Left renal pelvis (tissue), 4 donors: ENCODE data around the gene UFSP1. TPM values are rescaled to one million over a fixed set of nuclear protein-coding genes. Genes with fewer than 3 reads are reported as not detected.
"Not testable (repeated sequence)": the region's sequence is repeated elsewhere in the genome, so short reads cannot be mapped to it uniquely, and the experiment has no call there.

Experiments
- DNase-seq, 4 donors: peaks; one replicate each; pipeline ENCODE4 v3.0.0-alpha.2; 2013; ENCODE audit warnings: low read depth in 4 of 4, low spot score in 3 of 4
- polyA plus RNA-seq, 4 donors: library from polyadenylated mRNA; unstranded; fragments of 120-200 nt; gene quantifications; one replicate each; pipeline ENCODE4 v1.2.1, GENCODE V29; 2013; ENCODE audit not compliant: insufficient read length in 4 of 4

UFSP1 gene
- polyA plus RNA-seq, 4 donors: 1.2 to 2.7 (median 2.0) TPM

GRCh38 chr7:100861616-100861985, 27.9 kb downstream of the UFSP1 start:
- DNase-seq: no peak

GRCh38 chr7:100860702-100861615, 28.6 kb downstream of the UFSP1 start:
- DNase-seq: no peak

- DNase-seq: no peak
Observed at GRCh38 chr7:100859856-100860255, 29.7 kb downstream of the UFSP1 start.

- DNase-seq: no peak
Observed at GRCh38 chr7:100856871-100857282, 32.6 kb downstream of the UFSP1 start.

- no peak for DNase-seq
Observed at GRCh38 chr7:100855515-100855914, 34.0 kb downstream of the UFSP1 start.

GRCh38 chr7:100854899-100855298, 34.6 kb downstream of the UFSP1 start:
- not testable (repeated sequence) for DNase-seq

- DNase-seq: no peak
Observed at GRCh38 chr7:100854146-100854895, 35.2 kb downstream of the UFSP1 start.

- DNase-seq: peak in 1 of 4 donors; percentile 73
Observed at GRCh38 chr7:100852048-100852872, 37.3 kb downstream of the UFSP1 start, which contains the start of gene SLC12A9. Gene SLC12A9 (plus strand): TSS chr7:100852713. CDS start chr7:100854198, 1,485 bp downstream.

- no peak for DNase-seq
Observed at GRCh38 chr7:100847360-100847759, 42.2 kb downstream of the UFSP1 start.

GRCh38 chr7:100840470-100841100, 48.9 kb downstream of the UFSP1 start:
- no peak for DNase-seq

- DNase-seq: no peak
Observed at GRCh38 chr7:100839361-100839760, 50.2 kb downstream of the UFSP1 start.

Other genes starting within 250 kb of the UFSP1 start
- 1 to 10 TPM in 3 of 4 donors, under 1 TPM in 1; 0.64 to 3.5 (median 1.3) TPM for gene TFR2, start 248.2 kb downstream of the UFSP1 start, polyA plus RNA-seq
- gene ACTL6B, start 233.3 kb downstream of the UFSP1 start, polyA plus RNA-seq: under 1 TPM in 2 of 4 donors, not detected in 2; 0.19 to 0.22 TPM
- gene GNB2, start 216.0 kb downstream of the UFSP1 start, polyA plus RNA-seq: 100 to 1,000 TPM; 176 to 210 (median 199) TPM
- gene GIGYF1, start 195.5 kb downstream of the UFSP1 start, polyA plus RNA-seq: 10 to 100 TPM; 30.0 to 63.8 (median 40.4) TPM
- gene POP7, start 183.6 kb downstream of the UFSP1 start, polyA plus RNA-seq: 10 to 100 TPM; 20.6 to 31.4 (median 23.9) TPM
- gene EPO, start 169.2 kb downstream of the UFSP1 start, polyA plus RNA-seq: under 1 TPM in 2 of 4 donors, not detected in 2; 0.17 to 0.18 TPM
- gene ZAN, start 156.1 kb downstream of the UFSP1 start, polyA plus RNA-seq: under 1 TPM in 1 of 4 donors, not detected in 3; 0.03 TPM
- gene EPHB4, start 62.2 kb downstream of the UFSP1 start, polyA plus RNA-seq: 10 to 100 TPM; 73.1 to 87.8 (median 78.5) TPM
- gene SLC12A9, start 37.0 kb downstream of the UFSP1 start, polyA plus RNA-seq: 10 to 100 TPM; 15.3 to 41.3 (median 20.7) TPM
- gene TRIP6, start 22.3 kb downstream of the UFSP1 start, polyA plus RNA-seq: 100 to 1,000 TPM in 1 of 4 donors, 10 to 100 TPM in 3; 51.1 to 104 (median 73.0) TPM
- 100 to 1,000 TPM; 132 to 208 (median 160) TPM for gene SRRT, start 14.6 kb downstream of the UFSP1 start, polyA plus RNA-seq
- 1 to 10 TPM; 3.5 to 6.0 (median 4.8) TPM for gene ACHE, start 6.2 kb upstream of the UFSP1 start, polyA plus RNA-seq
- under 1 TPM; 0.04 to 0.57 (median 0.33) TPM for gene MUC3A, start 59.8 kb upstream of the UFSP1 start, polyA plus RNA-seq
- gene MUC12, start 79.8 kb upstream of the UFSP1 start, polyA plus RNA-seq: under 1 TPM in 2 of 4 donors, not detected in 2; 0.11 to 0.46 TPM
- not detected for gene MUC17, start 130.4 kb upstream of the UFSP1 start, polyA plus RNA-seq
- gene TRIM56, start 195.8 kb upstream of the UFSP1 start, polyA plus RNA-seq: 10 to 100 TPM; 13.4 to 20.6 (median 16.8) TPM
- gene SERPINE1, start 237.4 kb upstream of the UFSP1 start, polyA plus RNA-seq: 1 to 10 TPM in 3 of 4 donors, under 1 TPM in 1; 0.92 to 5.3 (median 1.2) TPM